Activated naive CD8-positive, alpha-beta T cell treated with anti-CD3 and anti-CD28 coated beads, Interleukin-2, amount 50 U/mL, for 24 hours (primary cell): ENCODE measurements around the gene LRRC71.
A peak's percentile ranks its signal among the peaks of the same experiment; 100 is the strongest.

Experiments used
- ATAC-seq: fragments of 150-1000 bp; cut with Tn5 transposase; one replicate; pipeline ENCODE4 v1.10.0; 2021
- DNase-seq: peaks from one replicate; pipeline ENCODE4 v3.0.0; 2021
- H3K27ac Mint-ChIP-seq: one replicate; pipeline ENCODE4 v1.8.0; 2021; ENCODE audit warnings: mild to moderate bottlenecking, mixed read lengths
- H3K27me3 Mint-ChIP-seq: one replicate; pipeline ENCODE4 v1.8.0; 2021; ENCODE audit warnings: mixed read lengths
- H3K36me3 Mint-ChIP-seq: one replicate; pipeline ENCODE4 v1.8.0; 2021; ENCODE audit warnings: low read depth, mixed read lengths
- H3K4me1 Mint-ChIP-seq: one replicate; pipeline ENCODE4 v1.8.0; 2021; ENCODE audit warnings: mixed read lengths
- H3K4me3 Mint-ChIP-seq: one replicate; pipeline ENCODE4 v1.8.0; 2021; ENCODE audit warnings: mild to moderate bottlenecking, moderate library complexity, mixed read lengths
- H3K9me3 Mint-ChIP-seq: one replicate; pipeline ENCODE4 v1.8.0; 2021; ENCODE audit warnings: mixed read lengths

LRRC71 gene

DNA sequence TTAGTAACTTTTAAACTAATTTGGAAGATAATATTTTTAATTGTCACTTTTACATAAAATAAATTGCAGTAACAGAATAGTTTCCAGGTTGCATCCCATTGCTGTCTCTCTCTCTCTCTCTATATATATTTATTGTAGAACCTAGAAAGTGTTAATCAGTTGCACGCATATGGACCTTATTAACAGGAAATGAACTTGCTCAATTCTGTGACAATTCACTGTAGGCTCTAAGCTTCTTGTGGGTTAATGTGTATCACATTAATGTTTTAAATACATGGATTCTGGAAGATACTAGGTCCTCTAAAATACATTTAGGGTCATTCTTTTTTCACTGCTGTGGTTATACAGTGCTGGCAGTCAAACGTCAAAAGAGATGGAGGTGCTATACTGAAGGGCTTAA lies 33.1 kb downstream of the LRRC71 start:
- DNase-seq (no peak), ATAC-seq (no peak)
- Mint-ChIP-seq H3K4me1 (no peaks in the 10 kb centered on the region), H3K27ac (no peak overlapping the region), H3K9me3 (no peaks in the 10 kb centered on the region), H3K27me3 (no peaks in the 10 kb centered on the region), H3K4me3 (no peak overlapping the region), H3K36me3 (peaks cover 2% of the 10 kb centered on the region)

DNA sequence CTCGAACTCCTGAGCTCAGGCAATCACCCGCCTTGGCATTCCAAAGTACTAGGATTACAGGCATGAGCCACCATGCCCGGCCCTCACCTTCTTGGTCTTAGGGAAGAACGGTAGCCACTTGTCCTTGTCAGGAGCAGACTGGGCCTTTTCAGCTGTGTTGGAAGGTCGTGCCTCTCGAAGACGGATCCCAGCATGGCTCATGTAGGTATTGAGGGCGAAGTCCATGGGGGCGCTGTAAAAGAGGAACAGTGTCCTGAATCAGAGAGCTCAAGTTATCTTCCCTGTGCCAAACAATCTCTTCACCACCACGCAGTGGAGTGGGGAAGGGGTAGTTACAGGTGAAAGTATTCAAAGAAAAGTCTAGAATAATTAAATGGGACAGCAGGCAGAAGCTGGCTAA lies 35.9 kb downstream of the LRRC71 start:
- Mint-ChIP-seq H3K9me3 (no peaks in the 10 kb centered on the region), H3K27ac (no peak overlapping the region), H3K27me3 (no peaks in the 10 kb centered on the region), H3K4me3 (no peak overlapping the region), H3K4me1 (no peaks in the 10 kb centered on the region), H3K36me3 (peaks cover 2% of the 10 kb centered on the region)
- DNase-seq = no peak
- no peak for ATAC-seq

DNA sequence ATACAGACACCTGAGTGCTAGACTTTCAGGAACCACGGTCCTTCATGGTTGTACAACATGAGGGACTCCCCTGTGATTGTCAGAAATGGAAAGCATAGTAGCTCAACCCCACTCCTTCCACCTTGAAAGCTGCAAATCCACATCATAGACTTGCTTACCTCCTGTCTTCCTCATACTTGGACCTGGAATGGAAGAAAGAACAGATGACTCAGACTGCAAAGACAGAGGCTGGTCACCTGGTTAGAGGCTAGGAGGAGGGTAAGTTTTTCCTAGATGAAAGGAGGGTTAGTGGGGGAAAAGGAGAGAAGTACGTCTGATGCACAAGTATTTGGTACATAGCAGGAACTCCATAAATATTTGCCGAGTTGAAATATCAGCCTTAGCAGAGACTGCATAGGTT lies 37.2 kb downstream of the LRRC71 start:
- Mint-ChIP-seq H3K27me3 (no peaks in the 10 kb centered on the region), H3K4me1 (peaks cover 8% of the 10 kb centered on the region), H3K9me3 (no peaks in the 10 kb centered on the region), H3K36me3 (peaks cover 2% of the 10 kb centered on the region), H3K27ac (no peak overlapping the region), H3K4me3 (no peak overlapping the region)
- no peak for ATAC-seq
- DNase-seq = no peak

DNA sequence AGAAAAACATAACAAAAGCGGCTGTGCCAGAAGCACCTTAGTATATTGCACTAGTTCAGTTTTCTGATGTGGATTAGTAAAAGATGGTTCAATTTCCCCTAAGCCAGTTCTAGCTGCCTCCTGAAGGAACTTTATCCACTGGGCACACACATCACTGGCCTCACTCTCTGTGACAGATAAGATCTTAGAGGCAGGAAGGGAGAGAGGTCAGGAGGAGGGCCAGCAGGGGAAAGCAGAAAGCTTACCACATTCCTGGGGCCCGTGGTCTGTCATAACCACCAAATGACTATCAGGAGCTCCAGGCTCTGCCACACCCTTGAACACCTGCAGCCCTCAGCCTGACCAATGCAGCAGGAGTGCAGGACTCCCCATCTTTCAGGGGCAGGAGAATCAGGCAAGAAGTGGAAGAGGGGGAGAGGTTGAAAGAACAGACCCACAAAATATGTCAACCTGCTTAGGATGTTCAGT lies 37.8 kb downstream of the LRRC71 start:
- Mint-ChIP-seq H3K4me3 (no peak overlapping the region), H3K9me3 (no peaks in the 10 kb centered on the region), H3K36me3 (peaks cover 2% of the 10 kb centered on the region), H3K27me3 (no peaks in the 10 kb centered on the region), H3K27ac (no peak overlapping the region), H3K4me1 (peaks cover 14% of the 10 kb centered on the region)
- no peak for DNase-seq
- no peak for ATAC-seq

DNA sequence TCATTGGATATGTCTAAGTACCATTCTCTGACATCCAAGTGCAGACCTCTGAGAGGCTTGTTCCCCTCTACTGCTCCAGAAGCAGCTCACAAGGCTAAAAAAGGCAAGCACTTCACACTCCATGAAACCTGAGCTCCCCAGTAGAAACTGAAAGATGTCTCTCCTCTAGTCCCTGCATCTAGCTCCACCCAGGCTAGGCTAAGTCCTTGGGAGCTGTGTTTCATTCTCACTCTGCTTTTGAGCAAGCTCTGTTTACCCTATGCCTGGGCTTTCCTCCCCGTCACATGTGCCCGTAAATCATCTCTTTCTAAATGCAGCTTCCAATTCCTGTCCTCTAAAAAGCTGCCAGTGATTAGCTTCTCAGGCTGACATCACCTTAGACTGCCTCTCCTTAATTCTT lies 39.0 kb downstream of the LRRC71 start:
- no peak overlapping the region for H3K4me3 Mint-ChIP-seq
- peaks cover 2% of the 10 kb centered on the region for H3K36me3 Mint-ChIP-seq
- ATAC-seq (no peak), DNase-seq (no peak)
- no peaks in the 10 kb centered on the region for H3K9me3 Mint-ChIP-seq
- no peak overlapping the region for H3K27ac Mint-ChIP-seq
- H3K27me3 Mint-ChIP-seq = no peaks in the 10 kb centered on the region
- H3K4me1 Mint-ChIP-seq = peaks cover 23% of the 10 kb centered on the region

GRCh38 chr1:156959925-156960324 lies 39.5 kb downstream of the LRRC71 start:
- Mint-ChIP-seq H3K4me1 (peaks cover 23% of the 10 kb centered on the region), H3K36me3 (peaks cover 2% of the 10 kb centered on the region), H3K27me3 (no peaks in the 10 kb centered on the region), H3K4me3 (no peak overlapping the region), H3K9me3 (no peaks in the 10 kb centered on the region), H3K27ac (no peak overlapping the region)
- ATAC-seq (no peak), DNase-seq (no peak)

- DNase-seq (peak; percentile 29), ATAC-seq (peak; percentile 58)
- Mint-ChIP-seq H3K27me3 (no peaks in the 10 kb centered on the region), H3K27ac (no peak overlapping the region), H3K4me1 (peaks cover 23% of the 10 kb centered on the region), H3K9me3 (no peaks in the 10 kb centered on the region), H3K4me3 (no peak overlapping the region), H3K36me3 (peaks cover 2% of the 10 kb centered on the region)
Measured at GRCh38 chr1:156961709-156962108, 41.3 kb downstream of the LRRC71 start.

DNA sequence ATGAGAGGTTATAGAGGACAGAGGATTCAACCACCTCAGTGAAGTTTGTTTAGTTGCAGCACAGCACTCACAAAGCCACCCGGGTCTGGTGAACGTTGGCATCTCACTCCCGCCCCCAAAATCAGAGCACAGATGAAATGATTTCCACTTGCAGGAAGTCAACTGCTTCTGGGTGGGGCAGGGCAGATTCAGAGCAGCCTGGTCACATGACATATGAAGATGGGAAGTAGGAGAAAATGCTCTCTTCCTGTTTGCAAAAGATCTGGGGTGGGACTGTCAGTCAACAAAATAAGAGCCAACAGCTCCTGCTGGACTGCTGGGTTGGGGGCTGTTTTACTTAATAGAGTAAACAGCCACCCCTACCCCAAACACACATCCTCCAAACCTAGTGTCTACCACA lies 43.2 kb downstream of the LRRC71 start:
- peak; percentile 29 for DNase-seq
- Mint-ChIP-seq H3K4me3 (peak overlapping the region; percentile 56), H3K27ac (no peak overlapping the region), H3K9me3 (no peaks in the 10 kb centered on the region), H3K36me3 (no peaks in the 10 kb centered on the region), H3K4me1 (peaks cover 23% of the 10 kb centered on the region), H3K27me3 (peaks cover 4% of the 10 kb centered on the region)
- ATAC-seq = peak; percentile 40

GRCh38 chr1:156964441-156964840 lies 44.0 kb downstream of the LRRC71 start:
- no peak for ATAC-seq
- DNase-seq = no peak
- Mint-ChIP-seq H3K36me3 (no peaks in the 10 kb centered on the region), H3K27ac (no peak overlapping the region), H3K4me1 (peaks cover 23% of the 10 kb centered on the region), H3K27me3 (peaks cover 4% of the 10 kb centered on the region), H3K9me3 (no peaks in the 10 kb centered on the region), H3K4me3 (no peak overlapping the region)

DNA sequence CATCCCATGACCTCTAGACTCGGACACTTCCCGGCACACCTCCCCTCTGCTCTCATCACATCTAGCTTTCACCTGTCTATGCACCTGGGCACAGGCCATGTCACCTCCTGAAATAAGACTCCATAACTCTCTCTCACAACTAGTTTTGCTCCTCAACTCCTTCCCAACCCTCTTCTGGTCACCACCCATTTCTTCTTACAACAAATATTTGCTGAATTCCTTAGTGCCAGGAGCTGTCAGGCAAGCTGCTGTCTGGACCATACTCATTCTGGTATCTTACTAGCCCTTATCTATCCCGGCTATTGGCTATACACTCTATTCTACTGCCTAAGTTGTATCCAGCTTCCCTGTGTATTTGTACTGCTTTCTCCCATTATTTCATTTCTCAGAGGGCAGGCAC lies 49.1 kb downstream of the LRRC71 start:
- Mint-ChIP-seq H3K27me3 (peaks cover 7% of the 10 kb centered on the region), H3K4me1 (no peaks in the 10 kb centered on the region), H3K27ac (no peak overlapping the region), H3K36me3 (no peaks in the 10 kb centered on the region), H3K9me3 (no peaks in the 10 kb centered on the region), H3K4me3 (no peak overlapping the region)
- ATAC-seq = no peak
- DNase-seq = no peak

GRCh38 chr1:156970017-156970416 lies 49.6 kb downstream of the LRRC71 start:
- H3K27me3 Mint-ChIP-seq = peaks cover 7% of the 10 kb centered on the region
- no peaks in the 10 kb centered on the region for H3K9me3 Mint-ChIP-seq
- H3K4me3 Mint-ChIP-seq = no peak overlapping the region
- no peaks in the 10 kb centered on the region for H3K36me3 Mint-ChIP-seq
- DNase-seq = no peak
- no peaks in the 10 kb centered on the region for H3K4me1 Mint-ChIP-seq
- no peak overlapping the region for H3K27ac Mint-ChIP-seq
- no peak for ATAC-seq

DNA sequence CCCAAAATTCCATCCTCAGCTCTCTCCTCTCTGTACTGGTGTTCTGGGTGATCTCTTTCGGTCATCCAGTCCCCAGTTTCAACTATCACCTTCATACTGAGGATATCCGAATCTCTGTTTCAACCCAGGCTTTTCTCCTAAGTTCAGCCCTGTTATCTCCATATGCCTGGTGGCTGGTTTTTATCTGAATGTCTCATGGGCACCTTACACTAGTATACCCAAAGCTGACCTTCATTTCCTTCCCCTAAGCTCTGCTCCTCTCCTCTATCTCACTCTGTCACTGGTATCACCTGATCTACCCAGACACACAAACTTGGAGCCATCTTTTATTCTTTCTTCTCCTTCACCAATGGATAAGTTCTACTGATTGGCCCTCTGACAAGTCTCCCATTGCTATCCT lies 53.0 kb downstream of the LRRC71 start:
- Mint-ChIP-seq H3K27me3 (peaks cover 10% of the 10 kb centered on the region), H3K4me3 (no peak overlapping the region), H3K4me1 (no peaks in the 10 kb centered on the region), H3K36me3 (no peaks in the 10 kb centered on the region), H3K27ac (no peak overlapping the region), H3K9me3 (no peaks in the 10 kb centered on the region)
- ATAC-seq (no peak), DNase-seq (no peak)

- Mint-ChIP-seq H3K27me3 (peaks cover 9% of the 10 kb centered on the region), H3K36me3 (no peaks in the 10 kb centered on the region), H3K4me3 (no peak overlapping the region), H3K9me3 (no peaks in the 10 kb centered on the region), H3K4me1 (no peaks in the 10 kb centered on the region), H3K27ac (no peak overlapping the region)
- ATAC-seq (no peak), DNase-seq (no peak)
Measured at GRCh38 chr1:156975084-156975483, 54.7 kb downstream of the LRRC71 start.

DNA sequence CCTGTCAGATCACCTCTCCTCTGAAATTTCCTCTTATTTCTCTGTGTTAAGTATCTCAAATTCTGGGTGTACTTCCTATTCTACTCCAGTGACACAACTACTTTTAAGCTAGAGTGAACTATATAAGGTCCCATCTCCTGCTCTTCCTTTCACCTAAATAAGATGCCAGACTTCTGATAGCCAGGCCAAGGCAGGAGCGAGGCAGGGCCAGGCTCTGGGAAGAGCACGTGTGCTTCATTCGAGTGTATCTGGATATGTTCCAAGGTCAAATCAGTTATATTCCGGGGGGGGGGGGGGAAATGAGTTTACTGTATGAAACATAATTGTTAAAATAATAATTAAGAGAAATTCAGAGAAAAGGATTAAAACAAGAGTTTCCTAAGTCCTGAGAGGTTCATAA lies 60.1 kb downstream of the LRRC71 start:
- H3K9me3 Mint-ChIP-seq = no peaks in the 10 kb centered on the region
- DNase-seq (no peak), ATAC-seq (no peak)
- H3K4me3 Mint-ChIP-seq = no peak overlapping the region
- H3K27me3 Mint-ChIP-seq = peaks cover 9% of the 10 kb centered on the region
- no peak overlapping the region for H3K27ac Mint-ChIP-seq
- H3K4me1 Mint-ChIP-seq = no peaks in the 10 kb centered on the region
- no peaks in the 10 kb centered on the region for H3K36me3 Mint-ChIP-seq
